Neural progenitor cell (in vitro differentiated cells): ENCODE measurements around the gene DNAI7. TPM values are rescaled to one million over a fixed set of nuclear protein-coding genes. Genes with fewer than 3 reads are reported as not detected.
A peak's percentile ranks its signal among the peaks of the same experiment; 100 is the strongest.

Source experiments
- DNase-seq: peaks from one replicate; pipeline ENCODE4 v3.0.0-alpha.2; 2016; ENCODE audit warnings: low spot score
- H2AFZ ChIP-seq: fragments of 200-600 bp; sonication (generic); replicated peaks from 2 replicates; pipeline ENCODE4 v1.6.1; 2016; ENCODE audit warnings: antibody characterized with exemption
- H3F3A ChIP-seq: fragments of 200-600 bp; sonication (generic); 2 replicates; pipeline ENCODE4 v1.6.1; 2016; ENCODE audit warnings: antibody characterized with exemption, low read depth
- H3K27ac ChIP-seq: fragments of 200-600 bp; sonication (generic); 2 replicates; pipeline ENCODE4 v1.5.1; 2016; ENCODE audit warnings: mild to moderate bottlenecking
- H3K27me3 ChIP-seq: fragments of 200-600 bp; sonication (generic); 2 replicates; pipeline ENCODE4 v1.6.1; 2016; ENCODE audit warnings: mild to moderate bottlenecking, moderate library complexity
- H3K36me3 ChIP-seq: fragments of 200-600 bp; sonication (generic); 2 replicates; pipeline ENCODE4 v1.5.1; 2016
- H3K4me1 ChIP-seq: fragments of 200-600 bp; sonication (generic); 2 replicates; pipeline ENCODE4 v1.6.1; 2016; ENCODE audit warnings: mixed run types
- H3K4me2 ChIP-seq: fragments of 200-600 bp; sonication (generic); 2 replicates; pipeline ENCODE4 v1.6.1; 2016
- H3K4me3 ChIP-seq: fragments of 200-600 bp; sonication (generic); 2 replicates; pipeline ENCODE4 v1.5.1; 2016
- H3K79me2 ChIP-seq: fragments of 200-600 bp; sonication (generic); 2 replicates; pipeline ENCODE4 v1.6.1; 2016; ENCODE audit warnings: low read depth
- H3K9ac ChIP-seq: fragments of 200-600 bp; sonication (generic); 2 replicates; pipeline ENCODE4 v1.6.1; 2016
- H3K9me3 ChIP-seq: fragments of 200-600 bp; sonication (generic); 2 replicates; pipeline ENCODE4 v1.5.1; 2016; ENCODE audit warnings: low read depth
- H4K20me1 ChIP-seq: fragments of 200-600 bp; sonication (generic); 2 replicates; pipeline ENCODE4 v1.6.1; 2016; ENCODE audit warnings: low read depth
- H3K27ac Mint-ChIP-seq: 3 replicates; pipeline ENCODE4 v1.8.0; 2021; ENCODE audit warnings: mixed read lengths
- H3K27me3 Mint-ChIP-seq: 2 replicates; pipeline ENCODE4 v1.8.0; 2022; ENCODE audit warnings: low read depth, mild to moderate bottlenecking, inconsistent platforms, moderate library complexity, mixed read lengths; ENCODE audit not compliant: insufficient read depth
- H3K36me3 Mint-ChIP-seq: 3 replicates; pipeline ENCODE4 v1.8.0; 2021; ENCODE audit warnings: mixed read lengths
- H3K4me1 Mint-ChIP-seq: 3 replicates; pipeline ENCODE4 v1.8.0; 2021; ENCODE audit warnings: mixed read lengths
- H3K4me3 Mint-ChIP-seq: 3 replicates; pipeline ENCODE4 v1.8.0; 2021; ENCODE audit warnings: mild to moderate bottlenecking, moderate library complexity, mixed read lengths
- H3K9me3 Mint-ChIP-seq: 3 replicates; pipeline ENCODE4 v1.8.0; 2020; ENCODE audit warnings: mixed read lengths
- EZH2 ChIP-seq: fragments of 200-600 bp; sonication (generic); IDR thresholded peaks from 2 replicates; pipeline ENCODE4 v1.6.1; 2017; ENCODE audit warnings: antibody characterized with exemption, mild to moderate bottlenecking, moderate library complexity
- EZH2phosphoT487 ChIP-seq: fragments of 200-600 bp; sonication (generic); IDR thresholded peaks from 2 replicates; pipeline ENCODE4 v1.6.1; 2017; ENCODE audit warnings: antibody characterized with exemption
- total RNA-seq: library from RNA; depleted of rRNA; stranded (reverse); fragments of >200 nt; gene quantifications from 2 replicates; pipeline ENCODE4 v1.2.3, GENCODE V29; 2015; ENCODE audit warnings: low replicate concordance
- TF ChIP-seq, protein P1 (sequence below): fragments of 200-600 bp; sonication (generic); IDR thresholded peaks from 2 replicates; pipeline ENCODE4 v1.5.1; 2017; ENCODE audit warnings: antibody characterized with exemption, mild to moderate bottlenecking

The DNAI7 gene
- total RNA-seq, 1 donor from 2014 or later = 1.1 TPM

DNA sequence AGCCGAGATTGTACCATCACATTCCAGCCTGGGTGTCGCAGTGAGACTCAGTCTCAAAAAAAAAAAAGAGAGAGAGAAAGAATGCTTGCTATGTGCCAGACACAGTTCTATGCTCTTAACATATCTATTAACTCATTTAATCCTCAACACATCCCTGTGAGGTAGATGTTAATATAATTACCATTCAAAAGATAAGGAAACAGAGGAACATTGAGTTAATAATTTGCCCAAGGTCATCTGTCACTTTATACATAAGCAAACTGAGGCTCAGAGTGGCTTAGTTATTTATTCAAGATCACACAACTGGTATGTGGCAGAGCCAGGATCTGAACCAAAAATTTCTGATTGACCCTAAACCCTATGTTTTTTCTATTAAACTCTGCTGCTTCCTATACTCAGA, 129.9 kb downstream of the DNAI7 start:
- DNase-seq = no peak
- H3K9ac ChIP-seq = no peak overlapping the region
- no peak overlapping the region for H3K4me3 ChIP-seq
- H3K4me1 ChIP-seq = peaks cover 7% of the 10 kb centered on the region
- TF ChIP-seq EZH2 (no peak), EZH2phosphoT487 (no peak)
- TF ChIP-seq, protein P1, sequence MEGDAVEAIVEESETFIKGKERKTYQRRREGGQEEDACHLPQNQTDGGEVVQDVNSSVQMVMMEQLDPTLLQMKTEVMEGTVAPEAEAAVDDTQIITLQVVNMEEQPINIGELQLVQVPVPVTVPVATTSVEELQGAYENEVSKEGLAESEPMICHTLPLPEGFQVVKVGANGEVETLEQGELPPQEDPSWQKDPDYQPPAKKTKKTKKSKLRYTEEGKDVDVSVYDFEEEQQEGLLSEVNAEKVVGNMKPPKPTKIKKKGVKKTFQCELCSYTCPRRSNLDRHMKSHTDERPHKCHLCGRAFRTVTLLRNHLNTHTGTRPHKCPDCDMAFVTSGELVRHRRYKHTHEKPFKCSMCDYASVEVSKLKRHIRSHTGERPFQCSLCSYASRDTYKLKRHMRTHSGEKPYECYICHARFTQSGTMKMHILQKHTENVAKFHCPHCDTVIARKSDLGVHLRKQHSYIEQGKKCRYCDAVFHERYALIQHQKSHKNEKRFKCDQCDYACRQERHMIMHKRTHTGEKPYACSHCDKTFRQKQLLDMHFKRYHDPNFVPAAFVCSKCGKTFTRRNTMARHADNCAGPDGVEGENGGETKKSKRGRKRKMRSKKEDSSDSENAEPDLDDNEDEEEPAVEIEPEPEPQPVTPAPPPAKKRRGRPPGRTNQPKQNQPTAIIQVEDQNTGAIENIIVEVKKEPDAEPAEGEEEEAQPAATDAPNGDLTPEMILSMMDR = no peak
- H4K20me1 ChIP-seq = no peaks in the 10 kb centered on the region
- Mint-ChIP-seq H3K9me3 (no peaks in the 10 kb centered on the region), H3K27me3 (peaks cover 2% of the 10 kb centered on the region), H3K36me3 (no peaks in the 10 kb centered on the region), H3K4me3 (no peak overlapping the region), H3K27ac (no peak overlapping the region), H3K4me1 (no peaks in the 10 kb centered on the region)
- H3K9me3 ChIP-seq = no peaks in the 10 kb centered on the region
- no peaks in the 10 kb centered on the region for H3K27me3 ChIP-seq
- no peak overlapping the region for H3K4me2 ChIP-seq
- H3F3A ChIP-seq = no peaks in the 10 kb centered on the region
- H3K27ac ChIP-seq = no peak overlapping the region
- no peaks in the 10 kb centered on the region for H3K79me2 ChIP-seq
- H2AFZ ChIP-seq = no peak overlapping the region
- no peaks in the 10 kb centered on the region for H3K36me3 ChIP-seq

GRCh38 chr12:25063873-25064628, 130.9 kb downstream of the DNAI7 start:
- TF ChIP-seq, protein P1 = no peak
- TF ChIP-seq EZH2phosphoT487 = no peak
- TF ChIP-seq EZH2 = no peak
- peaks cover 2% of the 10 kb centered on the region for H3K27me3 Mint-ChIP-seq
- peak; percentile 12 for DNase-seq
- Histone ChIP-seq H3K9ac (no peak overlapping the region), H4K20me1 (no peaks in the 10 kb centered on the region), H3K27ac (no peak overlapping the region), H3K9me3 (no peaks in the 10 kb centered on the region), H3K27me3 (no peaks in the 10 kb centered on the region), H3K79me2 (no peaks in the 10 kb centered on the region), H2AFZ (no peak overlapping the region), H3F3A (no peaks in the 10 kb centered on the region), H3K4me3 (no peak overlapping the region), H3K4me1 (peaks cover 7% of the 10 kb centered on the region), H3K36me3 (no peaks in the 10 kb centered on the region), H3K4me2 (peak overlapping the region; percentile 23)
- H3K36me3 Mint-ChIP-seq = no peaks in the 10 kb centered on the region
- H3K9me3 Mint-ChIP-seq = no peaks in the 10 kb centered on the region
- no peak overlapping the region for H3K27ac Mint-ChIP-seq
- no peak overlapping the region for H3K4me3 Mint-ChIP-seq
- H3K4me1 Mint-ChIP-seq = no peaks in the 10 kb centered on the region

- no peak for DNase-seq
- H3K4me1 ChIP-seq = no peaks in the 10 kb centered on the region
- H3K79me2 ChIP-seq = no peaks in the 10 kb centered on the region
- H3K27me3 ChIP-seq = no peaks in the 10 kb centered on the region
- Mint-ChIP-seq H3K27ac (no peak overlapping the region), H3K9me3 (no peaks in the 10 kb centered on the region), H3K4me1 (no peaks in the 10 kb centered on the region), H3K27me3 (no peaks in the 10 kb centered on the region), H3K36me3 (no peaks in the 10 kb centered on the region), H3K4me3 (no peak overlapping the region)
- no peaks in the 10 kb centered on the region for H3K36me3 ChIP-seq
- H3K4me3 ChIP-seq = no peak overlapping the region
- no peaks in the 10 kb centered on the region for H3F3A ChIP-seq
- H4K20me1 ChIP-seq = no peaks in the 10 kb centered on the region
- no peak overlapping the region for H2AFZ ChIP-seq
- H3K27ac ChIP-seq = no peak overlapping the region
- TF ChIP-seq EZH2 = no peak
- TF ChIP-seq, protein P1 = no peak
- TF ChIP-seq EZH2phosphoT487 = no peak
- H3K4me2 ChIP-seq = no peak overlapping the region
- H3K9me3 ChIP-seq = no peaks in the 10 kb centered on the region
- H3K9ac ChIP-seq = no peak overlapping the region
Measured at GRCh38 chr12:25058658-25059058, 136.3 kb downstream of the DNAI7 start.

Other genes with a start within 250 kb of the DNAI7 start
- 246 and 287 TPM in 2 replicates for gene BCAT1, start 246.1 kb downstream of the DNAI7 start, total RNA-seq
- 24.8 and 57.7 TPM in 2 replicates for gene ETFRF1, start 77 bp upstream of the DNAI7 start, total RNA-seq
- 33.1 and 49.9 TPM in 2 replicates for gene KRAS, start 55.8 kb upstream of the DNAI7 start, total RNA-seq